Neural cell (in vitro differentiated cells): ENCODE results near the gene ABHD13.

Experiments
- EZH2 ChIP-seq: fragments of 200-600, 300-800 bp; shearing (Covaris generic), sonication (generic); IDR thresholded peaks from 2 replicates; pipeline ENCODE4 v1.6.1; 2014; ENCODE audit warnings: antibody characterized with exemption, low read length, borderline replicate concordance, mild to moderate bottlenecking; ENCODE audit not compliant: insufficient read depth, poor library complexity, severe bottlenecking
- SMC3 ChIP-seq: fragments of 450-650 bp; conservative IDR thresholded peaks from 2 replicates; pipeline ENCODE4 v1.6.1; 2014; ENCODE audit warnings: antibody characterized with exemption, mild to moderate bottlenecking, moderate library complexity; ENCODE audit not compliant: poor library complexity
- TF ChIP-seq, protein P1 (sequence below): fragments of 450-650 bp; IDR thresholded peaks from 2 replicates; pipeline ENCODE4 v1.5.1; 2014; ENCODE audit warnings: antibody characterized with exemption, mild to moderate bottlenecking, moderate library complexity; ENCODE audit not compliant: poor library complexity, severe bottlenecking

DNA sequence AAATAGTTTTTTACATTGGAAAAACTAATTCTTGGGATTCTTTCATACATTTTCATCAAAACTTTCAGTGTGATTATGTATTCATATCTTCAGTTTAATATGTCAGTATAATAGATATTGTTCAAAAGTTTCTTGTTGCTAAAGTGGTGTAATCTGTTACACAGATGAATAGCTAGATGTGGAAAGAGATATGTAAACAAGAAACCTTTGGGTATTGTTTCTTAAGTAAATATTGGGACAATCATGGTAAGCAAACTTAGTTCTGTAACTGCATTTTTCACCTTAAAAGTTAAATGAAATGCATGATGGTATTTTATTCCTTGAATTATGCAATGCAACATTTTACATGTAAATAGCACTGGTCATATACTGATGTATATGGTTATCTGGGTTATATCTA is 12.2 kb downstream of the ABHD13 start:
- TF ChIP-seq EZH2 (no peak), SMC3 (no peak)
- TF ChIP-seq, protein P1, sequence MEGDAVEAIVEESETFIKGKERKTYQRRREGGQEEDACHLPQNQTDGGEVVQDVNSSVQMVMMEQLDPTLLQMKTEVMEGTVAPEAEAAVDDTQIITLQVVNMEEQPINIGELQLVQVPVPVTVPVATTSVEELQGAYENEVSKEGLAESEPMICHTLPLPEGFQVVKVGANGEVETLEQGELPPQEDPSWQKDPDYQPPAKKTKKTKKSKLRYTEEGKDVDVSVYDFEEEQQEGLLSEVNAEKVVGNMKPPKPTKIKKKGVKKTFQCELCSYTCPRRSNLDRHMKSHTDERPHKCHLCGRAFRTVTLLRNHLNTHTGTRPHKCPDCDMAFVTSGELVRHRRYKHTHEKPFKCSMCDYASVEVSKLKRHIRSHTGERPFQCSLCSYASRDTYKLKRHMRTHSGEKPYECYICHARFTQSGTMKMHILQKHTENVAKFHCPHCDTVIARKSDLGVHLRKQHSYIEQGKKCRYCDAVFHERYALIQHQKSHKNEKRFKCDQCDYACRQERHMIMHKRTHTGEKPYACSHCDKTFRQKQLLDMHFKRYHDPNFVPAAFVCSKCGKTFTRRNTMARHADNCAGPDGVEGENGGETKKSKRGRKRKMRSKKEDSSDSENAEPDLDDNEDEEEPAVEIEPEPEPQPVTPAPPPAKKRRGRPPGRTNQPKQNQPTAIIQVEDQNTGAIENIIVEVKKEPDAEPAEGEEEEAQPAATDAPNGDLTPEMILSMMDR, result no peak
